HEK293 (cell line): Measurements from ENCODE around the gene NAV1.

Source experiments
- CTCF ChIA-PET: fragments of 350-600 bp; formaldehyde crosslinking; extraction: SDS; loops from one replicate; lab custom pipeline; 2021; ENCODE audit warnings: antibody characterized with exemption; lab: Yijun Ruan, JAX
- POLR2A ChIA-PET: fragments of 300-600 bp; formaldehyde crosslinking; extraction: SDS; loops from one replicate; lab custom pipeline; 2020; ENCODE audit warnings: antibody characterized with exemption, inconsistent platforms; lab: Yijun Ruan, JAX
- H3K27ac ChIP-seq: fragments of 200-500 bp; sonication (Bioruptor generic); 2 replicates; pipeline ENCODE4 v1.5.1; 2014; ENCODE audit warnings: low read depth, low read length, control low read depth, inconsistent platforms; ENCODE audit errors: extremely low read depth
- H3K36me3 ChIP-seq, 2 experiments: fragments of 200-500 bp in 1 of 2; sonication (Bioruptor generic) in 1 of 2; 1 replicate in 1 of 2; 2 replicates in 1 of 2; pipeline ENCODE4 v1.5.1; 2014 to 2017; ENCODE audit warnings: inconsistent platforms in 2 of 2, low read length in 2 of 2; ENCODE audit not compliant: control insufficient read depth in 2 of 2, insufficient read depth in 1 of 2
- H3K4me1 ChIP-seq: fragments of 200-500 bp; sonication (Bioruptor generic); 2 replicates; pipeline ENCODE4 v1.5.1; 2014; ENCODE audit warnings: mild to moderate bottlenecking, low read length, inconsistent platforms; ENCODE audit not compliant: control insufficient read depth, insufficient read depth
- H3K4me3 ChIP-seq: 2 replicates; pipeline ENCODE4 v1.5.1; 2011; ENCODE audit warnings: low read depth, mild to moderate bottlenecking, control low read depth, low read length, moderate library complexity
- H3K9me3 ChIP-seq: fragments of 200-500 bp; sonication (Bioruptor generic); 2 replicates; pipeline ENCODE4 v1.5.1; 2014; ENCODE audit warnings: low read depth, low read length, inconsistent platforms; ENCODE audit not compliant: control insufficient read depth, insufficient read depth
- FEZF1 ChIP-seq: fragments of 450-650 bp; formaldehyde crosslinking; IDR thresholded peaks from 2 replicates; pipeline ENCODE4 v1.5.1; 2016; ENCODE audit warnings: missing biosample characterization, missing genetic modification characterization
- GLI4 ChIP-seq: fragments of 450-650 bp; formaldehyde crosslinking; IDR thresholded peaks from 2 replicates; pipeline ENCODE4 v1.5.1; 2016; ENCODE audit warnings: missing biosample characterization, missing genetic modification characterization
- OSR2 ChIP-seq: fragments of 450-650 bp; formaldehyde crosslinking; IDR thresholded peaks from 2 replicates; pipeline ENCODE4 v1.5.1; 2016; ENCODE audit warnings: missing biosample characterization, missing genetic modification characterization
- TRIM28 ChIP-seq: IDR thresholded peaks from 2 replicates; pipeline ENCODE4 v1.6.1; 2011; ENCODE audit warnings: low read length, control low read depth, borderline replicate concordance
- YY1 ChIP-seq: fragments of 450-650 bp; formaldehyde crosslinking; IDR thresholded peaks from 2 replicates; pipeline ENCODE4 v1.5.1; 2018; ENCODE audit warnings: missing biosample characterization, missing genetic modification characterization
- YY2 ChIP-seq: fragments of 450-650 bp; formaldehyde crosslinking; IDR thresholded peaks from 2 replicates; pipeline ENCODE4 v1.5.1; 2016; ENCODE audit warnings: missing biosample characterization, missing genetic modification characterization
- ZBTB17 ChIP-seq: fragments of 450-650 bp; formaldehyde crosslinking; IDR thresholded peaks from 2 replicates; pipeline ENCODE4 v1.5.1; 2016; ENCODE audit warnings: missing biosample characterization, missing genetic modification characterization
- ZIC2 ChIP-seq: fragments of 450-650 bp; formaldehyde crosslinking; IDR thresholded peaks from 2 replicates; pipeline ENCODE4 v1.5.1; 2016; ENCODE audit warnings: missing biosample characterization, missing genetic modification characterization
- ZNF112 ChIP-seq: fragments of 450-650 bp; formaldehyde crosslinking; IDR thresholded peaks from 2 replicates; pipeline ENCODE4 v1.5.0; 2017; ENCODE audit warnings: missing biosample characterization, missing genetic modification characterization
- ZNF146 ChIP-seq: fragments of 450-650 bp; formaldehyde crosslinking; IDR thresholded peaks from 2 replicates; pipeline ENCODE4 v1.5.1; 2016; ENCODE audit warnings: missing biosample characterization, missing genetic modification characterization
- ZNF175 ChIP-seq: fragments of 450-650 bp; formaldehyde crosslinking; IDR thresholded peaks from 2 replicates; pipeline ENCODE4 v1.5.1; 2016; ENCODE audit warnings: missing biosample characterization, missing genetic modification characterization
- ZNF221 ChIP-seq: fragments of 450-650 bp; formaldehyde crosslinking; IDR thresholded peaks from 2 replicates; pipeline ENCODE4 v1.5.1; 2017; ENCODE audit warnings: missing biosample characterization, missing genetic modification characterization, borderline replicate concordance
- ZNF341 ChIP-seq: fragments of 450-650 bp; formaldehyde crosslinking; IDR thresholded peaks from 2 replicates; pipeline ENCODE4; 2016; ENCODE audit warnings: low read depth, missing biosample characterization, missing genetic modification characterization
- ZNF366 ChIP-seq: fragments of 450-650 bp; formaldehyde crosslinking; conservative IDR thresholded peaks from 2 replicates; pipeline ENCODE4 v1.5.1; 2016; ENCODE audit warnings: missing biosample characterization, missing genetic modification characterization
- ZNF426 ChIP-seq: fragments of 450-650 bp; formaldehyde crosslinking; IDR thresholded peaks from 2 replicates; pipeline ENCODE4 v1.5.1; 2017; ENCODE audit warnings: missing biosample characterization, missing genetic modification characterization, mild to moderate bottlenecking, inconsistent platforms, moderate library complexity
- ZNF544 ChIP-seq: fragments of 450-650 bp; formaldehyde crosslinking; IDR thresholded peaks from 2 replicates; pipeline ENCODE4 v1.5.0; 2017; ENCODE audit warnings: missing biosample characterization, missing genetic modification characterization
- ZNF558 ChIP-seq: fragments of 450-650 bp; formaldehyde crosslinking; IDR thresholded peaks from 2 replicates; pipeline ENCODE4 v1.5.1; 2016; ENCODE audit warnings: missing biosample characterization, missing genetic modification characterization
- ZNF561 ChIP-seq: fragments of 450-650 bp; IDR thresholded peaks from 2 replicates; pipeline ENCODE4 v1.5.1; 2018; ENCODE audit warnings: missing biosample characterization, missing genetic modification characterization, borderline replicate concordance
- ZNF596 ChIP-seq: fragments of 450-650 bp; IDR thresholded peaks from 2 replicates; pipeline ENCODE4 v1.5.0; 2018; ENCODE audit warnings: missing biosample characterization, mild to moderate bottlenecking, missing genetic modification characterization, moderate library complexity
- ZNF623 ChIP-seq: fragments of 450-650 bp; formaldehyde crosslinking; IDR thresholded peaks from 2 replicates; pipeline ENCODE4 v1.5.1; 2016; ENCODE audit warnings: missing biosample characterization, missing genetic modification characterization
- ZNF660 ChIP-seq: fragments of 450-650 bp; IDR thresholded peaks from 2 replicates; pipeline ENCODE4 v1.5.1; 2018; ENCODE audit warnings: missing biosample characterization, mild to moderate bottlenecking, missing genetic modification characterization
- ZNF664 ChIP-seq: fragments of 450-650 bp; formaldehyde crosslinking; IDR thresholded peaks from 2 replicates; pipeline ENCODE4 v1.5.1; 2016; ENCODE audit warnings: missing biosample characterization, missing genetic modification characterization
- ZNF692 ChIP-seq: fragments of 450-650 bp; formaldehyde crosslinking; IDR thresholded peaks from 2 replicates; pipeline ENCODE4 v1.5.1; 2016; ENCODE audit warnings: missing biosample characterization, missing genetic modification characterization
- ZNF707 ChIP-seq: fragments of 450-650 bp; formaldehyde crosslinking; IDR thresholded peaks from 2 replicates; pipeline ENCODE4 v1.5.1; 2016; ENCODE audit warnings: missing biosample characterization, missing genetic modification characterization
- ZNF776 ChIP-seq: fragments of 450-650 bp; formaldehyde crosslinking; IDR thresholded peaks from 2 replicates; pipeline ENCODE4 v1.5.0; 2017; ENCODE audit warnings: missing biosample characterization, missing genetic modification characterization, borderline replicate concordance
- ZNF777 ChIP-seq: fragments of 450-650 bp; formaldehyde crosslinking; IDR thresholded peaks from 2 replicates; pipeline ENCODE4 v1.5.1; 2017; ENCODE audit warnings: missing biosample characterization, missing genetic modification characterization, borderline replicate concordance
- ZNF792 ChIP-seq: fragments of 450-650 bp; formaldehyde crosslinking; IDR thresholded peaks from 2 replicates; pipeline ENCODE4 v1.5.1; 2016; ENCODE audit warnings: missing biosample characterization, missing genetic modification characterization

NAV1 gene

DNA sequence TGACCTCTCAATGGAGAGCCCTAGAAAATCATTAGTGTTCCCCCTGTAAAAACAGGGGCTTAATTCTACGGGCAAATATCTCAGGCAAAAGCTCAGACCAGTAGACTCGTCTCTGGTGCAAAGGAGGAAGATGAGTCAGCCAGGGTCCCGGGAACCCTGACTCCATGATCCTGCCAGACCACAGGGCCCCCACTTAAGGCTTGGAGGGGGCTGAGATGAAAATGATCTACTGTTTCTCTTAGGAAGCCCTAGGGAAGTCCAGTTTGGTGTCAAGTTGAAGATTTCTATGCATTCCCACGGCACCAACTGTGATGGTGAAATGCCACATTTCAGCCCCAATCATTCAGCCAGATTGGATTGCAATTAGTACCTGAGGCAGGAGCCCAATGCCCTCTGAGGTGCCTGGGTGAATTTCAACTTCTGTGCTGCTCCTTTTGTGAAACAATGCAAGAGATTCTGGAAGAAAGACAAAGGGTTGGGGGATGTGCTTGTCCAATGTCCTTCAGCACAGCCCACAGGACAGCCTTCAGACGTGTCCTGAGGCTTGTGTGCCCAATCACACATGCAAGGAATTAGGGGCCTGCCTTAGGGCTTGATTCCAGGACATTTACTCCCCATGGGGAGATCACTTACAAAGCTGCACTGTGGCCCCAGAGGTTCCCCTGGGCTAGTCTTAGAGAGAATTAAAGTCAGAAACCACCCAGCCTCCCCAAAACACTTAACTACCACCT is 18.1 kb downstream of the NAV1 start:
- Histone ChIP-seq H3K27ac (no peak overlapping the region), H3K9me3 (no peaks in the 10 kb centered on the region), H3K4me1 (no peaks in the 10 kb centered on the region), H3K36me3 (no peaks in the 10 kb centered on the region), H3K4me3 (no peak overlapping the region)
- CTCF ChIA-PET, result interaction anchor here (0.7 to 10.8 kb wide), 8 partner anchors 11 to 150 kb away, joined by 3 to 247 read pairs (median 4); no protein-coding TSS in a partner anchor
- no peak for TF ChIP-seq ZNF175 (tag by site-specific recombination)
- no peak for TF ChIP-seq ZNF146 (tag by site-specific recombination)
- TF ChIP-seq ZNF707, result no peak
- no peak for TF ChIP-seq ZNF341 (tag by site-specific recombination)
- no peak for TF ChIP-seq ZNF777 (tag by site-specific recombination)
- POLR2A ChIA-PET, result no interaction called here

DNA sequence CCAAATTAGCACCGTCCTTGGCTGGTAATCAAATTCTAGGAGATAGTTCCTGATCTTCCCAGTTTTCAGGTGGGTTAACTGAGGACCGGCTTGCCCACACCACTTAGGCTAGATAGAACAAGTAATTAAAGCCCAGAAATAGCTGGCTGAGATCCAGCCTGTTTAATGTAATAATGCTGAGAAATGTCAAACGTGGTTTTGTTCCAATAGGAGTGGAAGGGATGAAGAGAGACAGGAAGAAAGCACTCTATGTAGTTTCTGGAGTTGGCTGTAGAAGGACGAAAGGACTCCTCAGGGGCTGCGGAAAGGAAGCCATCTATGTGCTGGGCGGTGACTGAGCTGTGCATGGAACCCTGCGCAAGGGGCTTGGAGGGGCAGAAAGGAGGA is 18.6 kb downstream of the NAV1 start:
- ChIA-PET CTCF (interaction anchor here (0.7 to 10.8 kb wide), 10 partner anchors 9 to 235 kb away, joined by 3 to 247 read pairs (median 4); no protein-coding TSS in a partner anchor), POLR2A (no interaction called here)
- Histone ChIP-seq H3K9me3 (no peaks in the 10 kb centered on the region), H3K4me1 (no peaks in the 10 kb centered on the region), H3K36me3 (no peaks in the 10 kb centered on the region), H3K27ac (no peak overlapping the region), H3K4me3 (no peak overlapping the region)
- TF ChIP-seq TRIM28 (no peak), ZNF776 (no peak), ZNF366 (0 out of 2 replicates have a peak, but pooled peaks have one; percentile 12), YY1 (tag by site-specific recombination) (no peak), ZNF792 (tag by site-specific recombination) (no peak), ZNF623 (tag by site-specific recombination) (no peak), GLI4 (tag by site-specific recombination) (no peak), ZNF561 (tag by site-specific recombination) (no peak), ZNF544 (tag by site-specific recombination) (no peak), ZNF664 (tag by site-specific recombination) (0 out of 2 replicates have a peak, but pooled peaks have one; percentile 17), OSR2 (tag by site-specific recombination) (no peak), ZBTB17 (peak; percentile 22; the same call in 1 of the 2 replicates), ZIC2 (tag by site-specific recombination) (no peak), ZNF558 (tag by site-specific recombination) (no peak), YY2 (tag by site-specific recombination) (no peak), ZNF660 (tag by site-specific recombination) (0 out of 2 replicates have a peak, but pooled peaks have one; percentile 13), ZNF112 (no peak), ZNF426 (tag by site-specific recombination) (no peak), ZNF221 (no peak), FEZF1 (tag by site-specific recombination) (no peak), ZNF596 (tag by site-specific recombination) (no peak), ZNF692 (tag by site-specific recombination) (no peak)
